HepG2 (cell line): Measurements from ENCODE around the gene RPP21. TPM values are rescaled to one million over a fixed set of nuclear protein-coding genes. Genes with fewer than 3 reads are reported as not detected.
A peak's percentile ranks its signal among the peaks of the same experiment; 100 is the strongest.

Source experiments
- ATAC-seq: fragments of 200-7000 bp; cut with Tn5 transposase; 3 replicates; pipeline ENCODE4 v1.9.1; 2020; ENCODE audit warnings: mild to moderate bottlenecking, moderate library complexity
- Bru-seq: library from RNA; stranded (reverse); fragments of 400-500 nt; gene quantifications from one replicate; lab custom pipeline; 2021; lab: Mats Ljungman, UMichigan
- BruChase-seq, 2 experiments: library from RNA; stranded (reverse); fragments of 400-500 nt; gene quantifications; one replicate each; lab custom pipeline; 2021; lab: Mats Ljungman, UMichigan
- BruUV-seq: library from RNA; stranded (reverse); fragments of 400-500 nt; replicated peaks from 2 replicates; lab custom pipeline; 2021; lab: Mats Ljungman, UMichigan
- CTCF ChIA-PET: fragments of 300-600 bp; formaldehyde crosslinking; extraction: SDS; loops from one replicate; lab custom pipeline; 2021; ENCODE audit warnings: low total read pairs, inconsistent platforms, low intra/inter-chr PET ratio; lab: Yijun Ruan, JAX
- POLR2A ChIA-PET: fragments of 350-600 bp; sonication (Branson Sonifier 250); formaldehyde crosslinking; loops from one replicate; lab custom pipeline; 2020; ENCODE audit warnings: antibody characterized with exemption, inconsistent platforms; lab: Yijun Ruan, JAX
- DNase-seq: peaks from one replicate; pipeline ENCODE4 v3.0.0-alpha.2; 2015; ENCODE audit warnings: low spot score
- FAIRE-seq: peaks from 3 replicates; lab custom pipeline; 2011; peaks lifted over from hg19 to GRCh38; lab: Jason Lieb, UNC
- H2AFZ ChIP-seq: one replicate; pipeline ENCODE4 v1.6.1; 2011; ENCODE audit warnings: low read length, inconsistent platforms
- H3K27ac ChIP-seq: fragments of 300-600 bp; 3 replicates; pipeline ENCODE4 v1.8.0; 2011; ENCODE audit warnings: mixed run types, mild to moderate bottlenecking, mixed read lengths, low read length, inconsistent platforms; ENCODE audit not compliant: insufficient read depth; ENCODE audit errors: extremely low read length
- H3K27me3 ChIP-seq, 2 experiments: fragments of 200-600 bp in 1 of 2; 2 replicates in 1 of 2; 3 replicates in 1 of 2; pipeline versions ENCODE4 v1.6.0 to v1.8.0; 2011; ENCODE audit warnings: low read length in 2 of 2, mild to moderate bottlenecking in 2 of 2, moderate library complexity in 2 of 2, inconsistent platforms in 1 of 2; ENCODE audit not compliant: insufficient read depth in 2 of 2, control insufficient read depth in 1 of 2
- H3K36me3 ChIP-seq, 2 experiments: fragments of 200-600 bp in 1 of 2; replicated peaks in 1 of 2; 2 replicates in 1 of 2; 3 replicates in 1 of 2; pipeline versions ENCODE4 v1.5.1 to v1.8.0; 2011; ENCODE audit warnings: low read length in 2 of 2, inconsistent platforms in 1 of 2; ENCODE audit not compliant: insufficient read depth in 2 of 2, control insufficient read depth in 1 of 2
- H3K4me1 ChIP-seq: 2 replicates; pipeline ENCODE4 v1.5.1; 2012; ENCODE audit warnings: low read length, inconsistent platforms; ENCODE audit not compliant: insufficient read depth
- H3K4me2 ChIP-seq: 2 replicates; pipeline ENCODE4 v1.6.0; 2011; ENCODE audit warnings: low read depth, low read length, inconsistent platforms
- H3K4me3 ChIP-seq, 3 experiments: fragments of 200-600 bp in 1 of 3; sonication (generic), shearing (Covaris generic) in 1 of 3; replicated peaks in 1 of 3; 2 replicates each; pipeline ENCODE4 v1.5.1; 2011 to 2016; ENCODE audit warnings: low read length in 3 of 3, inconsistent platforms in 2 of 3, low read depth in 2 of 3, mild to moderate bottlenecking in 2 of 3, control low read depth in 1 of 3, mixed read lengths in 1 of 3; ENCODE audit not compliant: insufficient read depth in 1 of 3
- H3K79me2 ChIP-seq: one replicate; pipeline ENCODE4 v1.6.1; 2011; ENCODE audit warnings: low read length, inconsistent platforms; ENCODE audit not compliant: insufficient read depth
- H3K9ac ChIP-seq: 2 replicates; pipeline ENCODE4 v1.6.0; 2011; ENCODE audit warnings: mild to moderate bottlenecking, low read depth, low read length, inconsistent platforms; ENCODE audit not compliant: insufficient read depth
- H3K9me3 ChIP-seq: 2 replicates; pipeline ENCODE4 v1.5.1; 2012; ENCODE audit warnings: mild to moderate bottlenecking, low read length
- H4K20me1 ChIP-seq: 2 replicates; pipeline ENCODE4 v1.6.0; 2011; ENCODE audit warnings: inconsistent platforms, mild to moderate bottlenecking, low read length, moderate library complexity; ENCODE audit not compliant: insufficient read depth
- CEBPB ChIP-seq: IDR thresholded peaks from 2 replicates; pipeline ENCODE4 v1.6.1; 2011; ENCODE audit warnings: low read depth, low read length, improper control_type of control experiment, borderline replicate concordance
- KLF13 ChIP-seq: sonication (generic); formaldehyde crosslinking; IDR thresholded peaks from 2 replicates; pipeline ENCODE4 v1.4.0; 2020; ENCODE audit warnings: mild to moderate bottlenecking, missing genetic modification reagents
- MBNL3 ChIP-seq: fragments of 250-450 bp; sonication (Bioruptor Pico); conservative IDR thresholded peaks from 2 replicates; pipeline ENCODE4 v1.8.0; 2022; ENCODE audit warnings: mild to moderate bottlenecking, inconsistent platforms
- MEF2D ChIP-seq: sonication (generic); formaldehyde crosslinking; IDR thresholded peaks from 2 replicates; pipeline ENCODE4 v1.5.1; 2020; ENCODE audit warnings: mild to moderate bottlenecking, missing genetic modification reagents
- ZNF296 ChIP-seq: sonication (generic); formaldehyde crosslinking; conservative IDR thresholded peaks from 2 replicates; pipeline ENCODE4 v1.5.0; 2020; ENCODE audit warnings: mild to moderate bottlenecking, missing genetic modification reagents
- WGBS: methylation state at CpG from one replicate; pipeline ENCODE4 v1.1.6; 2017; ENCODE audit warnings: low lambda C conversion rate; 5-methylcytosine and 5-hydroxymethylcytosine counted together
- in situ Hi-C: cut with HindIII; loops from 2 replicates; pipeline ENCODE4 v1.10.0; 2017; ENCODE audit warnings: low pct_unique_long_range_greater_than_20kb; ENCODE audit not compliant: extremely low pct_ligation_motif_present
- intact Hi-C: fragments of 100-400 bp; cut with micrococcal nuclease; formaldehyde crosslinking; loops from one replicate; pipeline ENCODE4 v1.10.0; 2022; ENCODE audit not compliant: unreplicated experiment
- long read RNA-seq, 2 experiments: library from RNA in 1 of 2; library from polyadenylated mRNA in 1 of 2; stranded (forward) in 1 of 2; unstranded in 1 of 2; transcript quantifications; one replicate each; pipeline ENCODE4 v2.0.0, GENCODE V29; 2019 to 2022
- polyA minus RNA-seq, 3 experiments: library from RNA; depleted of rRNA, polyadenylated mRNA; stranded (reverse); fragments of >200 nt; gene quantifications; 2 replicates each; pipeline ENCODE4 v1.2.3, GENCODE V29; 2011; ENCODE audit warnings: low replicate concordance in 1 of 3
- polyA plus RNA-seq, 8 experiments: library from polyadenylated mRNA; depleted of rRNA in 3 of 8; stranded (reverse) in 7 of 8; unstranded in 1 of 8; fragments of >200 nt; fragmentation: Illumina TruSeq in 4 of 8; extraction: Trizol in 4 of 8; gene quantifications; 2 replicates each; pipeline versions ENCODE4 v1.2.1 to v1.2.3, GENCODE V29; 2011 to 2016; ENCODE audit warnings: low read depth in 4 of 8, missing spikeins in 1 of 8, mixed read lengths in 1 of 8; ENCODE audit not compliant: insufficient read depth in 1 of 8
- total RNA-seq, 5 experiments: library from RNA; depleted of rRNA; stranded (reverse); fragments of >200 nt; fragmentation: Illumina TruSeq; extraction: Trizol; gene quantifications; 2 replicates each; pipeline ENCODE4 v1.2.3, GENCODE V29; 2016; ENCODE audit warnings: low read depth in 1 of 5
- TF ChIP-seq, protein P1 (sequence below): sonication (generic); formaldehyde crosslinking; IDR thresholded peaks from 2 replicates; pipeline ENCODE4 v1.4.0; 2020; ENCODE audit warnings: missing genetic modification reagents, borderline replicate concordance
- TF ChIP-seq, protein P2 (sequence below): sonication (generic); formaldehyde crosslinking; IDR thresholded peaks from 2 replicates; pipeline ENCODE4 v1.8.0; 2022; ENCODE audit warnings: mild to moderate bottlenecking, missing genetic modification reagents; ENCODE audit not compliant: insufficient replicate concordance

RPP21 gene
- total RNA-seq (2016; rRNA removed; fragmentation: Illumina TruSeq; extraction: Trizol) (38.4 and 53.1 TPM in 2 replicates), polyA plus RNA-seq (2011; rRNA removed) (72.3 and 88.4 TPM in 2 replicates), polyA minus RNA-seq (2011; rRNA and poly(A)+ RNA removed; ENCODE audit: low replicate concordance) (18.2 and 24.8 TPM in 2 replicates), Bru-seq, nascent RNA (percentile 78 among the genes with signal in this experiment), BruChase-seq, experiment 1, labeled RNA remaining after a 6-hour chase (percentile 95 among the genes with signal in this experiment), BruChase-seq, experiment 2, labeled RNA remaining after a 2-hour chase (percentile 89 among the genes with signal in this experiment)
- total RNA-seq (2016; cell fraction: cytosol; rRNA removed; fragmentation: Illumina TruSeq; extraction: Trizol; ENCODE audit: low read depth): 23.8 and 29.3 TPM in 2 replicates
- 41.8 and 52.5 TPM in 2 replicates for total RNA-seq (2016; cell fraction: insoluble cytoplasmic fraction; rRNA removed; fragmentation: Illumina TruSeq; extraction: Trizol)
- total RNA-seq (2016; cell fraction: membrane; rRNA removed; fragmentation: Illumina TruSeq; extraction: Trizol): 23.7 and 25.5 TPM in 2 replicates
- total RNA-seq (2016; cell fraction: nucleus; rRNA removed; fragmentation: Illumina TruSeq; extraction: Trizol): 26.2 and 34.9 TPM in 2 replicates
- 68.5 and 146 TPM in 2 replicates for polyA plus RNA-seq (2011; cell fraction: cytosol; rRNA removed)
- 170 and 172 TPM in 2 replicates for polyA plus RNA-seq (2011; cell fraction: nucleus; rRNA removed)
- polyA plus RNA-seq (2012): 51.6 and 70.9 TPM in 2 replicates
- polyA plus RNA-seq (2016; cell fraction: cytosol; fragmentation: Illumina TruSeq; extraction: Trizol; ENCODE audit: low read depth): 46.1 and 56.4 TPM in 2 replicates
- polyA plus RNA-seq (2016; cell fraction: insoluble cytoplasmic fraction; fragmentation: Illumina TruSeq; extraction: Trizol; ENCODE audit: low read depth): 66.2 and 74.5 TPM in 2 replicates
- 42.2 and 48.9 TPM in 2 replicates for polyA plus RNA-seq (2016; cell fraction: membrane; fragmentation: Illumina TruSeq; extraction: Trizol; ENCODE audit: low read depth)
- polyA plus RNA-seq (2016; cell fraction: nucleus; fragmentation: Illumina TruSeq; extraction: Trizol; ENCODE audit: insufficient read depth, low read depth): 94.8 and 101 TPM in 2 replicates
- 15.3 and 17.1 TPM in 2 replicates for polyA minus RNA-seq (2011; cell fraction: cytosol; rRNA and poly(A)+ RNA removed)
- polyA minus RNA-seq (2011; cell fraction: nucleus; rRNA and poly(A)+ RNA removed): 8.4 and 9.3 TPM in 2 replicates
- long read RNA-seq, experiment 1, transcript RPP21-222 (5 exons, 577 nt): minor isoform, 9 of 106 reads
- long read RNA-seq, experiment 1, transcript RPP21-221 (4 exons, 594 nt): minor isoform, 8 of 106 reads
- long read RNA-seq, experiment 1, transcript RPP21-223 (5 exons, 522 nt): minor isoform, 5 of 106 reads
- long read RNA-seq, experiment 1, transcript RPP21-224 (5 exons, 525 nt): major isoform, 66 of 106 reads
- long read RNA-seq, experiment 1, partial matches to known transcripts: 9 of 106 reads
- long read RNA-seq, experiment 1, other reads (novel, unspliced or antisense): 7 of 106 reads
- long read RNA-seq, experiment 2, transcript RPP21-223 (5 exons, 522 nt): minor isoform, 5 of 116 reads
- long read RNA-seq, experiment 2, transcript RPP21-221 (4 exons, 594 nt): minor isoform, 21 of 116 reads
- long read RNA-seq, experiment 2, transcript RPP21-224 (5 exons, 525 nt): major isoform, 52 of 116 reads
- long read RNA-seq, experiment 2, partial matches to known transcripts: 9 of 116 reads
- long read RNA-seq, experiment 2, other reads (novel, unspliced or antisense): 24 of 116 reads

DNA sequence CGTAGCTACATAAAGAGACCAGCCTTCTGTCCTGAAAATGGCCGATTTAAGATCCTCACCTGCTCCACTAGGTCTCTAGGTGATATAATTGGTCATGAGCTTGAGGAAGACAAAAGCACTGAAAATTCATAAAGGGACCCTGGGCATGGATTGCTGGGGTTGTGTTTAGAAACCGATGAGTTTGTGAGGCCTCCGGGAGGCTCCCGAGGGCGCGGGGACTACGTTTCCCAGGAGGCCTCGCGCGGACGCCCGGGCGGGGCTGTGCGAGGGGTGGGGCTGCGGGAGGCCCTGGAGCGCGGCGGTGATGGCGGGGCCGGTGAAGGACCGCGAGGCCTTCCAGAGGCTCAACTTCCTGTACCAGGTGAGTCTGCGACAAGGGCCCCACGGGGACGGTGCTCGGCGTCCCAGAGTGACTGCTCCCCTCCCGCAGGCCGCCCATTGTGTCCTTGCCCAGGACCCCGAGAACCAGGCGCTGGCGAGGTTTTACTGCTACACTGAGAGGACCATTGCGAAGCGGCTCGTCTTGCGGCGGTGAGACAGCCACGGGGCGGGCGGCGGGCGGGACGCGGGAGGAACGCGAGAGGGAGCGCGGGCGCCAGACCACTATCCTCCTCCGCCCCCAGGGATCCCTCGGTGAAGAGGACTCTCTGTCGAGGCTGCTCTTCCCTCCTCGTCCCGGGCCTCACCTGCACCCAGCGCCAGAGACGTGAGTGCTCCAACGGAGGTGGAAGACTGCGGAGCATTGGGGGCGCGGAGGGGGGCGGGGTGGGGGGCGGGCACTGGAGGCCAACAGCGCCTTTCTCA lies at the start of gene RPP21:
TSS of gene RPP21 (plus strand) at position 289 of the 804 bp plus-strand sequence. CDS start at position 305, 16 bp downstream.
- in situ Hi-C loops: no loop called here
- peaks cover 3% of the 10 kb centered on the region for H3K79me2 ChIP-seq
- H3K4me3 ChIP-seq: peak within 1 kb of the TSS; percentile 80 to 96 (median 91)
- peak; percentile 75 for FAIRE-seq
- no peaks in the 10 kb centered on the region for H4K20me1 ChIP-seq
- peaks cover 18% of the 10 kb centered on the region for H3K4me1 ChIP-seq
- H2AFZ ChIP-seq: peak within 1 kb of the TSS; percentile 96
- H3K4me2 ChIP-seq: peak within 1 kb of the TSS; percentile 79
- TSS peak; percentile 71 for BruUV-seq
- H3K9me3 ChIP-seq: no peaks in the 10 kb centered on the region
- no peaks in the 10 kb centered on the region for H3K27me3 ChIP-seq
- ChIA-PET CTCF (no interaction called here), POLR2A (interaction anchor here (0.8 kb wide), 1 partner anchor 18 kb away, joined by 9 read pairs; the partner anchor contains the start of gene TRIM39)
- 4% methylated on average over 11 of the region's 64 CpGs for WGBS
- ATAC-seq: peak; percentile 99
- DNase-seq: peak; percentile 75
- peak within 1 kb of the TSS; percentile 97 for H3K9ac ChIP-seq
- H3K36me3 ChIP-seq: peaks cover 3 to 17% of the 10 kb centered on the region in 2 experiments; a peak in 4 of 5 replicates
- intact Hi-C loops: no loop called here
- H3K27ac ChIP-seq: peak within 1 kb of the TSS; percentile 83
- TF ChIP-seq MEF2D (CRISPR knock-in tag): peak; percentile 65; the same call in 1 of the 2 replicates
- TF ChIP-seq, protein P1, sequence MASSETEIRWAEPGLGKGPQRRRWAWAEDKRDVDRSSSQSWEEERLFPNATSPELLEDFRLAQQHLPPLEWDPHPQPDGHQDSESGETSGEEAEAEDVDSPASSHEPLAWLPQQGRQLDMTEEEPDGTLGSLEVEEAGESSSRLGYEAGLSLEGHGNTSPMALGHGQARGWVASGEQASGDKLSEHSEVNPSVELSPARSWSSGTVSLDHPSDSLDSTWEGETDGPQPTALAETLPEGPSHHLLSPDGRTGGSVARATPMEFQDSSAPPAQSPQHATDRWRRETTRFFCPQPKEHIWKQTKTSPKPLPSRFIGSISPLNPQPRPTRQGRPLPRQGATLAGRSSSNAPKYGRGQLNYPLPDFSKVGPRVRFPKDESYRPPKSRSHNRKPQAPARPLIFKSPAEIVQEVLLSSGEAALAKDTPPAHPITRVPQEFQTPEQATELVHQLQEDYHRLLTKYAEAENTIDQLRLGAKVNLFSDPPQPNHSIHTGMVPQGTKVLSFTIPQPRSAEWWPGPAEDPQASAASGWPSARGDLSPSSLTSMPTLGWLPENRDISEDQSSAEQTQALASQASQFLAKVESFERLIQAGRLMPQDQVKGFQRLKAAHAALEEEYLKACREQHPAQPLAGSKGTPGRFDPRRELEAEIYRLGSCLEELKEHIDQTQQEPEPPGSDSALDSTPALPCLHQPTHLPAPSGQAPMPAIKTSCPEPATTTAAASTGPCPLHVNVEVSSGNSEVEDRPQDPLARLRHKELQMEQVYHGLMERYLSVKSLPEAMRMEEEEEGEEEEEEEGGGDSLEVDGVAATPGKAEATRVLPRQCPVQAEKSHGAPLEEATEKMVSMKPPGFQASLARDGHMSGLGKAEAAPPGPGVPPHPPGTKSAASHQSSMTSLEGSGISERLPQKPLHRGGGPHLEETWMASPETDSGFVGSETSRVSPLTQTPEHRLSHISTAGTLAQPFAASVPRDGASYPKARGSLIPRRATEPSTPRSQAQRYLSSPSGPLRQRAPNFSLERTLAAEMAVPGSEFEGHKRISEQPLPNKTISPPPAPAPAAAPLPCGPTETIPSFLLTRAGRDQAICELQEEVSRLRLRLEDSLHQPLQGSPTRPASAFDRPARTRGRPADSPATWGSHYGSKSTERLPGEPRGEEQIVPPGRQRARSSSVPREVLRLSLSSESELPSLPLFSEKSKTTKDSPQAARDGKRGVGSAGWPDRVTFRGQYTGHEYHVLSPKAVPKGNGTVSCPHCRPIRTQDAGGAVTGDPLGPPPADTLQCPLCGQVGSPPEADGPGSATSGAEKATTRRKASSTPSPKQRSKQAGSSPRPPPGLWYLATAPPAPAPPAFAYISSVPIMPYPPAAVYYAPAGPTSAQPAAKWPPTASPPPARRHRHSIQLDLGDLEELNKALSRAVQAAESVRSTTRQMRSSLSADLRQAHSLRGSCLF (CRISPR knock-in tag): no peak; the same call in 1 of the 2 replicates
- TF ChIP-seq KLF13: peak; percentile 89
- no peak for TF ChIP-seq MBNL3 (CRISPR knock-in tag)
- TF ChIP-seq ZNF296 (CRISPR knock-in tag): 0 out of 2 replicates have a peak, but pooled peaks have one; percentile 12
- TF ChIP-seq, protein P2, sequence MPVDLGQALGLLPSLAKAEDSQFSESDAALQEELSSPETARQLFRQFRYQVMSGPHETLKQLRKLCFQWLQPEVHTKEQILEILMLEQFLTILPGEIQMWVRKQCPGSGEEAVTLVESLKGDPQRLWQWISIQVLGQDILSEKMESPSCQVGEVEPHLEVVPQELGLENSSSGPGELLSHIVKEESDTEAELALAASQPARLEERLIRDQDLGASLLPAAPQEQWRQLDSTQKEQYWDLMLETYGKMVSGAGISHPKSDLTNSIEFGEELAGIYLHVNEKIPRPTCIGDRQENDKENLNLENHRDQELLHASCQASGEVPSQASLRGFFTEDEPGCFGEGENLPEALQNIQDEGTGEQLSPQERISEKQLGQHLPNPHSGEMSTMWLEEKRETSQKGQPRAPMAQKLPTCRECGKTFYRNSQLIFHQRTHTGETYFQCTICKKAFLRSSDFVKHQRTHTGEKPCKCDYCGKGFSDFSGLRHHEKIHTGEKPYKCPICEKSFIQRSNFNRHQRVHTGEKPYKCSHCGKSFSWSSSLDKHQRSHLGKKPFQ: peak; percentile 90
- no peak for TF ChIP-seq CEBPB
